ENCODE data around the gene ASPSCR1. TPM values are rescaled to one million over a fixed set of nuclear protein-coding genes. Genes with fewer than 3 reads are reported as not detected.
A peak's percentile ranks its signal among the peaks of the same experiment; 100 is the strongest.

ASPSCR1 gene
- total and polyA plus RNA-seq, 9 of the 15 experiments (the other 6 are each of a cell fraction or from before 2014, with no cell fraction given): 0.90 to 36.9 (median 11.6) TPM

DNA sequence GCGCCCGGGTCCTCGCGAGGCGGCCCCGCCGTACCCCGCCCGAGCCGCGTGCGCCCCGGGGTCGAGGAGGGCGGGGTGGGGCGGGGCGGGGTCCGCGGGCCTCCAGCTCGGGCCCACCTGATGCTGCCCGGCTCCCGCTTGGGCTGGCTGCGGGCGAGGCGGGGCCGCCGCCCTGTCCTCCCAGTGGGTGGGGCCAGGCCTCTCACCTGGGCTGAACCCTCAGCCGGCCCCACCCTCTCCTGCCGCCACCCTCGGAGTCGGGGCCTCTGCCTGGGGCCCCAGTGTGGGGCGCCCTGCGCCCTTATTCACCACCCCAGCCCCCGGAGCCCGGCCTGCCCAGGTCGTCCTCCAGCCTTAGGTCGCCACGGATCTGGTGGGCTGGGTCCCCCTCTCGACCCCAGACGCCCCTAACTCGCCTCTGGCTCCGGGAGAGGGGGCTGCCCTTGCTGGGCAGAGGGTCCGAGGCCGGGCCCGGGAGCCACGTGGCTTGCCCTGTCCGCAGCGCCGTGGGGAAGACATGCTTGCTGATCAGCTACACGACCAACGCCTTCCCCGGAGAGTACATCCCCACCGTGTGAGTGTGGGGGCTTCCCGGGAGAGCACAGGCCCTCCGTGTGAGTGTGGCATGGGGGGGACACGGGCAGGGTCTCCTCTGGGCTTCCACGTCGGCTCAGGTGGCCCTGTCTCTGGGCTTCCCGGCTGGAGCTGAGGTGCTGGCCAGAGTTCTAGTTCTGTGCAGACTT is 54.6 kb downstream of the ASPSCR1 start (continued):
- TF ChIP-seq NONO (IDR thresholded peaks at IDR 0.05; ENCODE audit: low read depth in 2 of 2, low read length in 1 of 2) (peak in 1 of 2 experiments; percentile 71; a peak in 1 of 4 replicates), E2F3 (CRISPR knock-in tag; IDR thresholded peaks at IDR 0.05) (0 out of 2 replicates have a peak, but pooled peaks have one; percentile 54), U2AF1 (optimal IDR thresholded peaks at IDR 0.05; ENCODE audit: low read depth, low read length) (peak; percentile 44), SIN3A (IDR thresholded peaks at IDR 0.05; ENCODE audit: borderline replicate concordance in 2 of 2, control insufficient read depth in 1 of 2, low read depth in 2 of 2, low read length in 2 of 2) (peak; percentile 39 to 56; a peak in 2 of 4 replicates), ESRRA (IDR thresholded peaks at IDR 0.05; ENCODE audit: borderline replicate concordance, low read depth) (peak; percentile 30; the same call in 1 of the 2 replicates), TCF3 (CRISPR knock-in tag; IDR thresholded peaks at IDR 0.05) (0 out of 2 replicates have a peak, but pooled peaks have one; percentile 9), MAZ (CRISPR knock-in tag; conservative IDR thresholded peaks at IDR 0.05 in 1 of 2, IDR thresholded peaks at IDR 0.05 in 1 of 2) (peak; percentile 64 to 86), SAP30 (IDR thresholded peaks at IDR 0.05; ENCODE audit: borderline replicate concordance, insufficient read depth, low read depth, low read length, poor library complexity, severe bottlenecking) (peak; percentile 68), MIER1 (IDR thresholded peaks at IDR 0.05; ENCODE audit: low read depth) (0 out of 2 replicates have a peak, but pooled peaks have one; percentile 36), EP400 (IDR thresholded peaks at IDR 0.05) (peak; percentile 93), CHD1 (IDR thresholded peaks at IDR 0.05; ENCODE audit: low read length) (peak; percentile 4), RCOR1 (IDR thresholded peaks at IDR 0.05; ENCODE audit: borderline replicate concordance in 1 of 2, low read depth in 2 of 2, low read length in 2 of 2) (no peak), FOXK1 (CRISPR knock-in tag; IDR thresholded peaks at IDR 0.05; ENCODE audit: borderline replicate concordance) (0 out of 2 replicates have a peak, but pooled peaks have one; percentile 44), RBFOX2 (IDR thresholded peaks at IDR 0.05; ENCODE audit: low read depth, low read length) (peak; percentile 72), TAF1 (IDR thresholded peaks at IDR 0.05; ENCODE audit: control insufficient read depth, extremely low read depth, insufficient read depth, low read length, severe bottlenecking) (peak; percentile 38), KLF1 (tag; IDR thresholded peaks at IDR 0.05) (0 out of 2 replicates have a peak, but pooled peaks have one; percentile 33)
- TF ChIP-seq, protein P1, sequence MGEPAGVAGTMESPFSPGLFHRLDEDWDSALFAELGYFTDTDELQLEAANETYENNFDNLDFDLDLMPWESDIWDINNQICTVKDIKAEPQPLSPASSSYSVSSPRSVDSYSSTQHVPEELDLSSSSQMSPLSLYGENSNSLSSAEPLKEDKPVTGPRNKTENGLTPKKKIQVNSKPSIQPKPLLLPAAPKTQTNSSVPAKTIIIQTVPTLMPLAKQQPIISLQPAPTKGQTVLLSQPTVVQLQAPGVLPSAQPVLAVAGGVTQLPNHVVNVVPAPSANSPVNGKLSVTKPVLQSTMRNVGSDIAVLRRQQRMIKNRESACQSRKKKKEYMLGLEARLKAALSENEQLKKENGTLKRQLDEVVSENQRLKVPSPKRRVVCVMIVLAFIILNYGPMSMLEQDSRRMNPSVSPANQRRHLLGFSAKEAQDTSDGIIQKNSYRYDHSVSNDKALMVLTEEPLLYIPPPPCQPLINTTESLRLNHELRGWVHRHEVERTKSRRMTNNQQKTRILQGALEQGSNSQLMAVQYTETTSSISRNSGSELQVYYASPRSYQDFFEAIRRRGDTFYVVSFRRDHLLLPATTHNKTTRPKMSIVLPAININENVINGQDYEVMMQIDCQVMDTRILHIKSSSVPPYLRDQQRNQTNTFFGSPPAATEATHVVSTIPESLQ (CRISPR knock-in tag; IDR thresholded peaks at IDR 0.05): 0 out of 2 replicates have a peak, but pooled peaks have one; percentile 44

Data from K562 (cell line).